SH-SY5Y (cell line): ENCODE results near the gene RARB.

ENCODE experiments used
- GATA2 ChIP-seq: IDR thresholded peaks from 2 replicates; pipeline ENCODE4 v1.6.1; 2011; ENCODE audit warnings: mild to moderate bottlenecking, low read depth, low read length
- GATA3 ChIP-seq: IDR thresholded peaks from 2 replicates; pipeline ENCODE4 v1.6.1; 2011; ENCODE audit warnings: low read depth, mild to moderate bottlenecking, low read length, moderate library complexity

- no peak for TF ChIP-seq GATA2
- TF ChIP-seq GATA3, result no peak
Observed at GRCh38 chr3:25586167-25586505, 158.1 kb downstream of the RARB start.
